ENCODE measurements around the gene GIMAP2. TPM values are rescaled to one million over a fixed set of nuclear protein-coding genes. Genes with fewer than 3 reads are reported as not detected.

GIMAP2 gene
- total and polyA plus RNA-seq, 2 of the 13 experiments (the other 11 are each of a cell fraction or from before 2014, with no cell fraction given): 0.49 to 1.4 TPM

- TF ChIP-seq ZBTB40 (IDR thresholded peaks at IDR 0.05): no peak
- TF ChIP-seq ZBTB40 (CRISPR knock-in tag; IDR thresholded peaks at IDR 0.05): no peak
- TF ChIP-seq, protein P1, sequence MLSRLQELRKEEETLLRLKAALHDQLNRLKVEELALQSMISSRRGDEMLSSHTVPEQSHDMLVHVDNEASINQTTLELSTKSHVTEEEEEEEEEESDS (CRISPR knock-in tag; IDR thresholded peaks at IDR 0.05; ENCODE audit: borderline replicate concordance): no peak
- no peak for TF ChIP-seq SRF (IDR thresholded peaks at IDR 0.05; ENCODE audit: low read depth, low read length)
- TF ChIP-seq ZNF572 (CRISPR knock-in tag; IDR thresholded peaks at IDR 0.05): no peak
- TF ChIP-seq ZNF136 (CRISPR knock-in tag; IDR thresholded peaks at IDR 0.05; ENCODE audit: low read depth): no peak
- no peak for TF ChIP-seq RFX1 (IDR thresholded peaks at IDR 0.05)
- no peak for TF ChIP-seq ZBTB3 (CRISPR knock-in tag; IDR thresholded peaks at IDR 0.05; ENCODE audit: borderline replicate concordance, low read depth)
- TF ChIP-seq RBFOX2 (IDR thresholded peaks at IDR 0.05; ENCODE audit: low read depth, low read length): no peak
- TF ChIP-seq KLF9 (CRISPR knock-in tag; IDR thresholded peaks at IDR 0.05; ENCODE audit: low read depth): no peak
- TF ChIP-seq, protein P2, sequence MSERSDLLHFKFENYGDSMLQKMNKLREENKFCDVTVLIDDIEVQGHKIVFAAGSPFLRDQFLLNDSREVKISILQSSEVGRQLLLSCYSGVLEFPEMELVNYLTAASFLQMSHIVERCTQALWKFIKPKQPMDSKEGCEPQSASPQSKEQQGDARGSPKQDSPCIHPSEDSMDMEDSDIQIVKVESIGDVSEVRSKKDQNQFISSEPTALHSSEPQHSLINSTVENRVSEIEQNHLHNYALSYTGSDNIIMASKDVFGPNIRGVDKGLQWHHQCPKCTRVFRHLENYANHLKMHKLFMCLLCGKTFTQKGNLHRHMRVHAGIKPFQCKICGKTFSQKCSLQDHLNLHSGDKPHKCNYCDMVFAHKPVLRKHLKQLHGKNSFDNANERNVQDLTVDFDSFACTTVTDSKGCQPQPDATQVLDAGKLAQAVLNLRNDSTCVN (CRISPR knock-in tag; IDR thresholded peaks at IDR 0.05; ENCODE audit: borderline replicate concordance): no peak
- no peak for TF ChIP-seq ZNF768 (CRISPR knock-in tag; IDR thresholded peaks at IDR 0.05)
- no peak for TF ChIP-seq GRHL1 (CRISPR knock-in tag; conservative IDR thresholded peaks at IDR 0.05)
Observed at GRCh38 chr7:150721970-150722373, 36.5 kb downstream of the GIMAP2 start (continued).
